HepG2 (cell line): ENCODE data around the gene ARMC2. TPM values are rescaled to one million over a fixed set of nuclear protein-coding genes. Genes with fewer than 3 reads are reported as not detected.

Source experiments
- ARID4A ChIP-seq: sonication (generic); formaldehyde crosslinking; IDR thresholded peaks from 2 replicates; pipeline ENCODE4 v1.5.0; 2020; ENCODE audit warnings: mild to moderate bottlenecking, missing genetic modification reagents, borderline replicate concordance
- DNMT3B ChIP-seq: conservative IDR thresholded peaks from 2 replicates; pipeline ENCODE4 v1.6.1; 2016; ENCODE audit warnings: missing biosample characterization, control low read depth
- DPF2 ChIP-seq: sonication (generic); formaldehyde crosslinking; IDR thresholded peaks from 2 replicates; pipeline ENCODE4 v1.4.0; 2020; ENCODE audit warnings: mild to moderate bottlenecking, low read depth, missing genetic modification reagents, borderline replicate concordance
- DZIP1 ChIP-seq: sonication (generic); formaldehyde crosslinking; IDR thresholded peaks from 2 replicates; pipeline ENCODE4 v1.5.0; 2020; ENCODE audit warnings: mild to moderate bottlenecking, missing genetic modification reagents
- ELF3 ChIP-seq: IDR thresholded peaks from 2 replicates; pipeline ENCODE4 v1.6.1; 2016; ENCODE audit warnings: missing genetic modification reagents, missing compliant biosample characterization
- HMGXB4 ChIP-seq, 2 experiments: sonication (generic) in 1 of 2; formaldehyde crosslinking in 1 of 2; IDR thresholded peaks; 2 replicates each; pipeline versions ENCODE4 v1.4.0 to v1.6.1; 2018 to 2020; ENCODE audit warnings: missing genetic modification reagents in 2 of 2, borderline replicate concordance in 1 of 2, low read depth in 1 of 2, mild to moderate bottlenecking in 1 of 2, missing biosample characterization in 1 of 2
- HOXA5 ChIP-seq: sonication (generic); formaldehyde crosslinking; IDR thresholded peaks from 2 replicates; pipeline ENCODE4 v1.4.0; 2020; ENCODE audit warnings: missing genetic modification reagents
- LCORL ChIP-seq, 2 experiments: fragments of 450-650 bp in 1 of 2; sonication (generic) in 1 of 2; formaldehyde crosslinking in 1 of 2; IDR thresholded peaks; 2 replicates each; pipeline versions ENCODE4 v1.5.0 to v1.6.1; 2017 to 2020; ENCODE audit warnings: antibody characterized with exemption in 1 of 2, missing genetic modification reagents in 1 of 2
- MAFF ChIP-seq: IDR thresholded peaks from 2 replicates; pipeline ENCODE4 v1.6.1; 2011; ENCODE audit warnings: low read depth, low read length, improper control_type of control experiment
- SAP130 ChIP-seq: IDR thresholded peaks from 2 replicates; pipeline ENCODE4 v1.6.1; 2016; ENCODE audit warnings: low read depth
- SMAD3 ChIP-seq: sonication (generic); formaldehyde crosslinking; IDR thresholded peaks from 2 replicates; pipeline ENCODE4 v1.4.0; 2020; ENCODE audit warnings: missing genetic modification reagents
- ZNF337 ChIP-seq: sonication (generic); formaldehyde crosslinking; IDR thresholded peaks from 2 replicates; pipeline ENCODE4 v1.5.1; 2020; ENCODE audit warnings: missing genetic modification reagents, low read depth, mild to moderate bottlenecking, borderline replicate concordance
- ZNF546 ChIP-seq: sonication (generic); formaldehyde crosslinking; conservative IDR thresholded peaks from 2 replicates; pipeline ENCODE4 v1.8.1; 2023; ENCODE audit warnings: mild to moderate bottlenecking, missing genetic modification reagents
- ZNF749 ChIP-seq: sonication (generic); formaldehyde crosslinking; IDR thresholded peaks from 2 replicates; pipeline ENCODE4 v1.8.0; 2022; ENCODE audit warnings: mild to moderate bottlenecking, missing genetic modification reagents, moderate library complexity, borderline replicate concordance
- polyA plus RNA-seq, 8 experiments: library from polyadenylated mRNA; depleted of rRNA in 3 of 8; stranded (reverse) in 7 of 8; unstranded in 1 of 8; fragments of >200 nt; fragmentation: Illumina TruSeq in 4 of 8; extraction: Trizol in 4 of 8; gene quantifications; 2 replicates each; pipeline versions ENCODE4 v1.2.1 to v1.2.3, GENCODE V29; 2011 to 2016; ENCODE audit warnings: low read depth in 4 of 8, missing spikeins in 1 of 8, mixed read lengths in 1 of 8; ENCODE audit not compliant: insufficient read depth in 1 of 8
- total RNA-seq, 5 experiments: library from RNA; depleted of rRNA; stranded (reverse); fragments of >200 nt; fragmentation: Illumina TruSeq; extraction: Trizol; gene quantifications; 2 replicates each; pipeline ENCODE4 v1.2.3, GENCODE V29; 2016; ENCODE audit warnings: low read depth in 1 of 5
- TF ChIP-seq, protein P1 (sequence below): IDR thresholded peaks from 2 replicates; pipeline ENCODE4 v1.6.1; 2016

The ARMC2 gene
- total and polyA plus RNA-seq, 2 of the 13 experiments (the other 11 are each of a cell fraction or from before 2014, with no cell fraction given) = 1.4 to 3.2 TPM

- TF ChIP-seq ZNF546 (CRISPR knock-in tag) (no peak), SMAD3 (CRISPR knock-in tag) (peak; percentile 60; the same call in 1 of the 2 replicates), DPF2 (no peak), LCORL (IDR thresholded peaks at IDR 0.05) (no peak), LCORL (CRISPR knock-in tag; IDR thresholded peaks at IDR 0.05) (0 out of 2 replicates have a peak, but pooled peaks have one; percentile 23), ARID4A (CRISPR knock-in tag) (no peak; the same call in 1 of the 2 replicates), MAFF (peak; percentile 92), HOXA5 (CRISPR knock-in tag) (no peak), ELF3 (CRISPR knock-in tag) (peak; percentile 30; the same call in 1 of the 2 replicates), ZNF337 (no peak), ZNF749 (CRISPR knock-in tag) (no peak), DZIP1 (CRISPR knock-in tag) (no peak), HMGXB4 (CRISPR knock-in tag; IDR thresholded peaks at IDR 0.05; ENCODE audit: borderline replicate concordance in 1 of 2, low read depth in 1 of 2) (peak in 1 of 2 experiments; percentile 49; a peak in 1 of 4 replicates), DNMT3B (no peak), SAP130 (CRISPR knock-in tag) (no peak)
- TF ChIP-seq, protein P1, sequence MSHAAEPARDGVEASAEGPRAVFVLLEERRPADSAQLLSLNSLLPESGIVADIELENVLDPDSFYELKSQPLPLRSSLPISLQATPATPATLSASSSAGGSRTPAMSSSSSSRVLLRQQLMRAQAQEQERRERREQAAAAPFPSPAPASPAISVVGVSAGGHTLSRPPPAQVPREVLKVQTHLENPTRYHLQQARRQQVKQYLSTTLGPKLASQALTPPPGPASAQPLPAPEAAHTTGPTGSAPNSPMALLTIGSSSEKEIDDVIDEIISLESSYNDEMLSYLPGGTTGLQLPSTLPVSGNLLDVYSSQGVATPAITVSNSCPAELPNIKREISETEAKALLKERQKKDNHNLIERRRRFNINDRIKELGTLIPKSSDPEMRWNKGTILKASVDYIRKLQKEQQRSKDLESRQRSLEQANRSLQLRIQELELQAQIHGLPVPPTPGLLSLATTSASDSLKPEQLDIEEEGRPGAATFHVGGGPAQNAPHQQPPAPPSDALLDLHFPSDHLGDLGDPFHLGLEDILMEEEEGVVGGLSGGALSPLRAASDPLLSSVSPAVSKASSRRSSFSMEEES = no peak
Observed at GRCh38 chr6:108835218-108835850, 12.9 kb upstream of the ARMC2 start (continued).
